Measurements from ENCODE around the gene CLIC4. TPM values are rescaled to one million over a fixed set of nuclear protein-coding genes. Genes with fewer than 3 reads are reported as not detected.

Gene CLIC4
- total and polyA plus RNA-seq, 10 of the 15 experiments (the other 5 are each of a cell fraction or from before 2014, with no cell fraction given): 20.4 to 107 (median 69.6) TPM

- ChIA-PET RAD21 (ENCODE audit: unreplicated experiment) (interaction anchor here (0.6 kb wide), 1 partner anchor 107 kb away, joined by 4 read pairs; no protein-coding TSS in a partner anchor), SMC1A (ENCODE audit: uncharacterized antibody, unreplicated experiment) (interaction anchor here (1.0 to 2.8 kb wide), 3 partner anchors 8 to 20 kb away, joined by 3 to 9 read pairs (median 9); partner anchors contain the start of gene CLIC4), POLR2A (interaction anchor here (0.6 kb wide), 1 partner anchor 717 kb away, joined by 3 read pairs; no protein-coding TSS in a partner anchor), CTCF (interaction anchor here (1.2 to 2.9 kb wide), 4 partner anchors 12 to 110 kb away, joined by 3 to 8 read pairs (median 6); no protein-coding TSS in a partner anchor)
- DNase-seq (ENCODE audit: low read depth, low spot score): no peak
- no peak overlapping the region for H3K4me3 ChIP-seq
- H3K9ac ChIP-seq (ENCODE audit: control insufficient read depth, insufficient read depth, low read length): no peak overlapping the region
- ATAC-seq: no peak
- FAIRE-seq: no peak
- no peak overlapping the region for H3K4me2 ChIP-seq (ENCODE audit: control insufficient read depth, insufficient read depth)
- no peaks in the 10 kb centered on the region for H3K36me3 ChIP-seq (ENCODE audit: control insufficient read depth in 2 of 2, insufficient read depth in 2 of 2, low read length in 1 of 2)
- BruUV-seq (replicated peaks): no TSS peak
- H3K27ac ChIP-seq (ENCODE audit: control insufficient read depth, insufficient read depth): no peak overlapping the region
- H3K9me3 ChIP-seq (replicated peaks; ENCODE audit: control insufficient read depth, insufficient read depth, low read length): no peaks in the 10 kb centered on the region
- H4K20me1 ChIP-seq (ENCODE audit: control insufficient read depth, insufficient read depth): no peaks in the 10 kb centered on the region
- H3K4me1 ChIP-seq (ENCODE audit: control insufficient read depth, insufficient read depth, low read length): peaks cover 20% of the 10 kb centered on the region
- WGBS (ENCODE audit: insufficient coverage, insufficient replicate concordance, low lambda C conversion rate, missing lambda C conversion rate): 58% methylated on average over 5 of the region's 5 CpGs
- no peak overlapping the region for H2AFZ ChIP-seq (ENCODE audit: control insufficient read depth, low read depth, low read length)
- H3K79me2 ChIP-seq (ENCODE audit: control insufficient read depth, insufficient read depth, low read length): no peaks in the 10 kb centered on the region
- in situ Hi-C loops (cut with MboI): no loop called here
- H3K27me3 ChIP-seq (replicated peaks in 1 of 2; ENCODE audit: control insufficient read depth in 2 of 2, insufficient read depth in 2 of 2, low read length in 1 of 2): no peaks in the 10 kb centered on the region
- intact Hi-C loops (cut with micrococcal nuclease; ENCODE audit: unreplicated experiment): no loop called here
- no peak for TF ChIP-seq GABPA (IDR thresholded peaks at IDR 0.05; ENCODE audit: low read depth)
- no peak for TF ChIP-seq GATAD2B (conservative IDR thresholded peaks at IDR 0.05; ENCODE audit: low read depth)
- no peak for TF ChIP-seq ZZZ3 (IDR thresholded peaks at IDR 0.05; ENCODE audit: control insufficient read depth, insufficient read length, low read depth)
- no peak for TF ChIP-seq KAT2A (conservative IDR thresholded peaks at IDR 0.05; ENCODE audit: control insufficient read depth, low read depth, low read length)
- TF ChIP-seq NKRF (conservative IDR thresholded peaks at IDR 0.05): no peak
- no peak for TF ChIP-seq RAD21 (IDR thresholded peaks at IDR 0.05; ENCODE audit: insufficient read depth, low read depth, low read length)
- no peak for TF ChIP-seq FOXM1 (IDR thresholded peaks at IDR 0.05; ENCODE audit: low read depth, low read length)
- TF ChIP-seq SREBF1 (IDR thresholded peaks at IDR 0.05; ENCODE audit: low read length): no peak
- TF ChIP-seq POU2F2 (IDR thresholded peaks at IDR 0.05; ENCODE audit: borderline replicate concordance, low read depth, low read length): no peak
- no peak for TF ChIP-seq ATF2 (IDR thresholded peaks at IDR 0.05; ENCODE audit: low read length)
- no peak for TF ChIP-seq IKZF2 (IDR thresholded peaks at IDR 0.05)
- no peak for TF ChIP-seq ATF7 (IDR thresholded peaks at IDR 0.05; ENCODE audit: low read depth)
- TF ChIP-seq BMI1 (IDR thresholded peaks at IDR 0.05; ENCODE audit: borderline replicate concordance): no peak
- no peak for TF ChIP-seq E2F8 (IDR thresholded peaks at IDR 0.05; ENCODE audit: low read depth, partially characterized antibody)
- TF ChIP-seq RB1 (IDR thresholded peaks at IDR 0.05; ENCODE audit: borderline replicate concordance): no peak
- TF ChIP-seq E4F1 (IDR thresholded peaks at IDR 0.05; ENCODE audit: borderline replicate concordance, partially characterized antibody): no peak
Measured at GRCh38 chr1:24725209-24725651, 20.0 kb upstream of the CLIC4 start.
